Ramos (cell line): ENCODE measurements around the gene UBE3C.

Source experiments
- in situ Hi-C: fragments of 300-500 bp; cut with MboI; formaldehyde crosslinking; loops from one replicate; pipeline ENCODE4 v1.14.3; 2022; ENCODE audit warnings: low sequenced_read_pairs; ENCODE audit not compliant: unreplicated experiment

The UBE3C gene

GRCh38 chr7:157168571-157168970, 29.8 kb downstream of the UBE3C start:
- in situ Hi-C loops = no loop called here

GRCh38 chr7:157176771-157177170, 38.0 kb downstream of the UBE3C start:
- in situ Hi-C loops = no loop called here

- in situ Hi-C loops = no loop called here
These were observed 38.7 kb downstream of the UBE3C start for GRCh38 chr7:157177333-157177982.

GRCh38 chr7:157177983-157178381, 39.3 kb downstream of the UBE3C start:
- in situ Hi-C loops = no loop called here

- in situ Hi-C loops = no loop called here
These were observed 45.1 kb downstream of the UBE3C start for GRCh38 chr7:157183832-157184231.

- in situ Hi-C loops = no loop called here
These were observed 49.5 kb downstream of the UBE3C start for GRCh38 chr7:157188091-157188665.

- in situ Hi-C loops = no loop called here
These were observed 50.7 kb downstream of the UBE3C start for GRCh38 chr7:157189405-157189804.

- in situ Hi-C loops = no loop called here
These were observed 54.1 kb downstream of the UBE3C start for GRCh38 chr7:157192861-157193260.

- in situ Hi-C loops = no loop called here
These were observed 54.5 kb downstream of the UBE3C start for GRCh38 chr7:157193274-157193673.

- in situ Hi-C loops = no loop called here
These were observed 56.2 kb downstream of the UBE3C start for GRCh38 chr7:157194948-157195347.

- in situ Hi-C loops = no loop called here
These were observed 57.1 kb downstream of the UBE3C start for GRCh38 chr7:157195868-157196267.

GRCh38 chr7:157204134-157204533, 65.4 kb downstream of the UBE3C start:
- in situ Hi-C loops = no loop called here

GRCh38 chr7:157205438-157205837, 66.7 kb downstream of the UBE3C start:
- in situ Hi-C loops = no loop called here

GRCh38 chr7:157208571-157209413, 70.1 kb downstream of the UBE3C start:
- in situ Hi-C loops = no loop called here

- in situ Hi-C loops = no loop called here
These were observed 72.0 kb downstream of the UBE3C start for GRCh38 chr7:157210682-157211081.

GRCh38 chr7:157211690-157212089, 73.0 kb downstream of the UBE3C start:
- in situ Hi-C loops = no loop called here

- in situ Hi-C loops = no loop called here
These were observed 80.4 kb downstream of the UBE3C start for GRCh38 chr7:157219154-157219553.

GRCh38 chr7:157220916-157221569, 82.3 kb downstream of the UBE3C start:
- in situ Hi-C loops = no loop called here

GRCh38 chr7:157222687-157223086, 84.0 kb downstream of the UBE3C start:
- in situ Hi-C loops = no loop called here

- in situ Hi-C loops = no loop called here
These were observed 85.9 kb downstream of the UBE3C start for GRCh38 chr7:157224627-157225026.

GRCh38 chr7:157228864-157229422, 90.2 kb downstream of the UBE3C start:
- in situ Hi-C loops = no loop called here
